SK-N-SH treated with all-trans-retinoic acid at 6 μM for 48 hours (cell line): ENCODE results near the gene DYNLT1.

Source experiments
- ATAC-seq: fragments of 200-7000 bp; cut with Tn5 transposase; 3 replicates; pipeline ENCODE4 v1.9.1; 2020; ENCODE audit warnings: mild to moderate bottlenecking, moderate library complexity
- ARNTL ChIP-seq: fragments of 450-650 bp; formaldehyde crosslinking; IDR thresholded peaks from 2 replicates; pipeline ENCODE4 v1.5.0; 2020; ENCODE audit warnings: low read depth, mild to moderate bottlenecking, moderate library complexity, borderline replicate concordance
- BACH2 ChIP-seq: fragments of 250-450 bp; sonication (Bioruptor Pico); IDR thresholded peaks from 2 replicates; pipeline ENCODE4 v1.9.0; 2021; ENCODE audit warnings: mild to moderate bottlenecking, borderline replicate concordance
- CREB5 ChIP-seq: fragments of 250-450 bp; sonication (Bioruptor Pico); IDR thresholded peaks from 2 replicates; pipeline ENCODE4 v1.5.1; 2020; ENCODE audit warnings: low read depth, mild to moderate bottlenecking, moderate library complexity
- CSDC2 ChIP-seq: fragments of 250-450 bp; sonication (Bioruptor Pico); IDR thresholded peaks from 2 replicates; pipeline ENCODE4 v1.5.0; 2020; ENCODE audit warnings: mild to moderate bottlenecking, moderate library complexity
- ESRRG ChIP-seq: fragments of 250-450 bp; sonication (Bioruptor Pico); IDR thresholded peaks from 2 replicates; pipeline ENCODE4 v1.6.1; 2021; ENCODE audit warnings: mild to moderate bottlenecking
- ISL1 ChIP-seq: fragments of 250-450 bp; sonication (Bioruptor Pico); IDR thresholded peaks from 2 replicates; pipeline ENCODE4 v2.1.2; 2022; ENCODE audit warnings: mild to moderate bottlenecking, moderate library complexity
- POU6F1 ChIP-seq: fragments of 250-450 bp; sonication (Bioruptor Pico); IDR thresholded peaks from 2 replicates; pipeline ENCODE4 v1.8.0; 2021; ENCODE audit warnings: low read depth, mild to moderate bottlenecking, moderate library complexity, borderline replicate concordance
- PPARA ChIP-seq: fragments of 250-450 bp; sonication (Bioruptor Pico); IDR thresholded peaks from 2 replicates; pipeline ENCODE4 v1.5.0; 2020; ENCODE audit warnings: mild to moderate bottlenecking, borderline replicate concordance
- RARB ChIP-seq: fragments of 250-450 bp; sonication (Bioruptor Pico); IDR thresholded peaks from 2 replicates; pipeline ENCODE4 v1.8.0; 2021; ENCODE audit warnings: mild to moderate bottlenecking, moderate library complexity
- SNAI2 ChIP-seq: fragments of 250-450 bp; sonication (Bioruptor Pico); IDR thresholded peaks from 2 replicates; pipeline ENCODE4 v1.5.0; 2020; ENCODE audit warnings: mild to moderate bottlenecking, moderate library complexity
- TCF4 ChIP-seq: fragments of 250-450 bp; sonication (Bioruptor Pico); IDR thresholded peaks from 2 replicates; pipeline ENCODE4 v1.8.0; 2021; ENCODE audit warnings: mild to moderate bottlenecking, moderate library complexity, borderline replicate concordance
- TOX ChIP-seq: fragments of 250-450 bp; sonication (Bioruptor Pico); IDR thresholded peaks from 2 replicates; pipeline ENCODE4 v1.8.0; 2021; ENCODE audit warnings: mild to moderate bottlenecking, moderate library complexity, borderline replicate concordance
- TSHZ2 ChIP-seq: fragments of 250-450 bp; sonication (Bioruptor Pico); IDR thresholded peaks from 2 replicates; pipeline ENCODE4 v1.5.0; 2020; ENCODE audit warnings: mild to moderate bottlenecking, moderate library complexity
- ZC3H10 ChIP-seq: fragments of 250-450 bp; sonication (Bioruptor Pico); IDR thresholded peaks from 2 replicates; pipeline ENCODE4 v1.5.1; 2021; ENCODE audit warnings: mild to moderate bottlenecking, moderate library complexity
- ZFP3 ChIP-seq: fragments of 250-450 bp; sonication (Bioruptor Pico); IDR thresholded peaks from 2 replicates; pipeline ENCODE4 v1.5.0; 2020; ENCODE audit warnings: mild to moderate bottlenecking, moderate library complexity
- ZFP30 ChIP-seq: fragments of 450-650 bp; formaldehyde crosslinking; IDR thresholded peaks from 2 replicates; pipeline ENCODE4 v1.5.0; 2022; ENCODE audit warnings: mild to moderate bottlenecking, moderate library complexity
- ZNF565 ChIP-seq: fragments of 450-650 bp; formaldehyde crosslinking; conservative IDR thresholded peaks from 2 replicates; pipeline ENCODE4 v1.5.0; 2020; ENCODE audit warnings: low read depth, mild to moderate bottlenecking, moderate library complexity
- ZNF70 ChIP-seq: fragments of 450-650 bp; formaldehyde crosslinking; IDR thresholded peaks from 2 replicates; pipeline ENCODE4 v1.5.0; 2020; ENCODE audit warnings: mild to moderate bottlenecking, moderate library complexity
- TF ChIP-seq, protein P1 (sequence below): fragments of 250-450 bp; sonication (Bioruptor Pico); IDR thresholded peaks from 2 replicates; pipeline ENCODE4 v1.5.1; 2021; ENCODE audit warnings: mild to moderate bottlenecking, moderate library complexity

Gene DYNLT1

GRCh38 chr6:158648682-158649131, 4.2 kb upstream of the DYNLT1 start:
- TF ChIP-seq CSDC2 (CRISPR knock-in tag), result no peak
- no peak for TF ChIP-seq RARB (CRISPR knock-in tag)
- TF ChIP-seq ZC3H10 (CRISPR knock-in tag), result no peak
- TF ChIP-seq CREB5 (CRISPR knock-in tag), result no peak
- TF ChIP-seq POU6F1 (CRISPR knock-in tag), result no peak
- no peak for TF ChIP-seq TSHZ2 (CRISPR knock-in tag)
- TF ChIP-seq, protein P1, sequence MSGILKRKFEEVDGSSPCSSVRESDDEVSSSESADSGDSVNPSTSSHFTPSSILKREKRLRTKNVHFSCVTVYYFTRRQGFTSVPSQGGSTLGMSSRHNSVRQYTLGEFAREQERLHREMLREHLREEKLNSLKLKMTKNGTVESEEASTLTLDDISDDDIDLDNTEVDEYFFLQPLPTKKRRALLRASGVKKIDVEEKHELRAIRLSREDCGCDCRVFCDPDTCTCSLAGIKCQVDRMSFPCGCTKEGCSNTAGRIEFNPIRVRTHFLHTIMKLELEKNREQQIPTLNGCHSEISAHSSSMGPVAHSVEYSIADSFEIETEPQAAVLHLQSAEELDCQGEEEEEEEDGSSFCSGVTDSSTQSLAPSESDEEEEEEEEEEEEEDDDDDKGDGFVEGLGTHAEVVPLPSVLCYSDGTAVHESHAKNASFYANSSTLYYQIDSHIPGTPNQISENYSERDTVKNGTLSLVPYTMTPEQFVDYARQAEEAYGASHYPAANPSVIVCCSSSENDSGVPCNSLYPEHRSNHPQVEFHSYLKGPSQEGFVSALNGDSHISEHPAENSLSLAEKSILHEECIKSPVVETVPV, result no peak
- ATAC-seq, result peak; percentile 45

DNA sequence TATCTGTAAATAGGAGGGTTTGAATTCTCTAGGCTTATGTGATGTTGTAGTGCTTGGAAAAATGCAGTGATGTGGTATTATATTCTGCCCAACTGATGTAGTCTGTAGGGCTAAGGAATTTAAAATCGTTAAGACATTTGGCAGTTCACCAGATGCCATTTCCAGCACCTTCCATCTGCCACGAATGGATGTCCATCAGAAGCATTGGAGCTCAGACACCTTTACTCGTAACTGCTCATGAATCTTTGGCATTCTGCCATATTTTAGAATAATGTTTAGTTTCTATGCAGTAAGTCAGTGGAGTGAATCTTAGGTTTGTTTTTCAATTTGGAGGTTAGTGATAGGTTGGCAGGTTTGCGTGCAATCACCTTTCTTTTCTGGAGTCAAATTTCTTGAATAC, 3.0 kb upstream of the DYNLT1 start:
- no peak for ATAC-seq
- no peak for TF ChIP-seq PPARA (CRISPR knock-in tag)
- TF ChIP-seq ZFP3 (CRISPR knock-in tag), result no peak
- TF ChIP-seq ZFP30 (CRISPR knock-in tag), result no peak
- TF ChIP-seq ZNF565, result no peak
- TF ChIP-seq ARNTL (CRISPR knock-in tag), result no peak
- no peak for TF ChIP-seq POU6F1 (CRISPR knock-in tag)
- TF ChIP-seq SNAI2 (CRISPR knock-in tag), result no peak
- TF ChIP-seq RARB (CRISPR knock-in tag), result no peak
- TF ChIP-seq ZC3H10 (CRISPR knock-in tag), result no peak

- TF ChIP-seq ISL1 (no peak), ZFP3 (CRISPR knock-in tag) (no peak), TOX (no peak), ESRRG (CRISPR knock-in tag) (no peak), SNAI2 (CRISPR knock-in tag) (no peak), TCF4 (no peak), ZNF70 (CRISPR knock-in tag) (no peak), ARNTL (CRISPR knock-in tag) (no peak), ZNF565 (no peak), BACH2 (no peak), PPARA (CRISPR knock-in tag) (no peak), ZC3H10 (CRISPR knock-in tag) (no peak)
- TF ChIP-seq, protein P1, result no peak
- no peak for ATAC-seq
Observed at GRCh38 chr6:158646023-158646910, 1.7 kb upstream of the DYNLT1 start.
